ENCODE measurements around the gene FBXW4. TPM values are rescaled to one million over a fixed set of nuclear protein-coding genes. Genes with fewer than 3 reads are reported as not detected.

The FBXW4 gene
- total and polyA plus RNA-seq, 2 experiments from 2014 or later: 15.5 to 32.7 TPM

GRCh38 chr10:101682172-101682825 is 12.7 kb downstream of the FBXW4 start:
- Histone ChIP-seq H3K4me2 (peak overlapping the region; percentile 30), H3K9me2 (replicated peaks; ENCODE audit: insufficient read depth) (no peaks in the 10 kb centered on the region), H3K36me3 (replicated peaks; ENCODE audit: insufficient read depth, low read depth) (no peaks in the 10 kb centered on the region), H3K4me3 (no peak overlapping the region), H3K27me3 (no peaks in the 10 kb centered on the region), H4K20me1 (ENCODE audit: insufficient read depth, poor library complexity, severe bottlenecking) (peaks cover 21% of the 10 kb centered on the region), H3K27ac (no peak overlapping the region), H3K9me3 (ENCODE audit: low read depth) (no peaks in the 10 kb centered on the region), H3K79me2 (peaks cover 72% of the 10 kb centered on the region), H2AFZ (no peak overlapping the region), H3K4me1 (ENCODE audit: insufficient read depth) (peaks cover 7% of the 10 kb centered on the region)
- no peak for DNase-seq (ENCODE audit: low spot score)
- WGBS (ENCODE audit: low lambda C conversion rate, missing lambda C conversion rate): 55% methylated on average over 2 of the region's 2 CpGs
- TF ChIP-seq CTCF (IDR thresholded peaks at IDR 0.05; ENCODE audit: poor library complexity) (no peak), EZH2 (IDR thresholded peaks at IDR 0.05; ENCODE audit: borderline replicate concordance) (no peak), EZH2phosphoT487 (IDR thresholded peaks at IDR 0.05; ENCODE audit: low read depth, severe bottlenecking, unreplicated experiment) (no peak)

GRCh38 chr10:101676565-101676964 is 18.4 kb downstream of the FBXW4 start:
- Histone ChIP-seq H3K36me3 (replicated peaks; ENCODE audit: insufficient read depth, low read depth) (no peaks in the 10 kb centered on the region), H4K20me1 (ENCODE audit: insufficient read depth, poor library complexity, severe bottlenecking) (no peaks in the 10 kb centered on the region), H3K9me2 (replicated peaks; ENCODE audit: insufficient read depth) (no peaks in the 10 kb centered on the region), H3K79me2 (peaks cover 40% of the 10 kb centered on the region), H3K27ac (no peak overlapping the region), H3K4me1 (ENCODE audit: insufficient read depth) (no peaks in the 10 kb centered on the region), H3K4me2 (no peak overlapping the region), H3K27me3 (no peaks in the 10 kb centered on the region), H2AFZ (no peak overlapping the region), H3K9me3 (ENCODE audit: low read depth) (peaks cover 11% of the 10 kb centered on the region), H3K4me3 (no peak overlapping the region)
- no peak for DNase-seq (ENCODE audit: low spot score)
- TF ChIP-seq EZH2 (IDR thresholded peaks at IDR 0.05; ENCODE audit: borderline replicate concordance) (no peak), CTCF (IDR thresholded peaks at IDR 0.05; ENCODE audit: poor library complexity) (no peak), EZH2phosphoT487 (IDR thresholded peaks at IDR 0.05; ENCODE audit: low read depth, severe bottlenecking, unreplicated experiment) (no peak)

- WGBS (ENCODE audit: low lambda C conversion rate, missing lambda C conversion rate): 95% methylated on average over 2 of the region's 2 CpGs
- no peaks in the 10 kb centered on the region for H3K36me3 ChIP-seq (replicated peaks; ENCODE audit: insufficient read depth, low read depth)
These were observed 19.9 kb downstream of the FBXW4 start for GRCh38 chr10:101675115-101675514.

More at GRCh38 chr10:101675115-101675514, 19.9 kb downstream of the FBXW4 start:
- Histone ChIP-seq H4K20me1 (ENCODE audit: insufficient read depth, poor library complexity, severe bottlenecking) (no peaks in the 10 kb centered on the region), H3K79me2 (peaks cover 29% of the 10 kb centered on the region), H2AFZ (no peak overlapping the region), H3K4me1 (ENCODE audit: insufficient read depth) (no peaks in the 10 kb centered on the region), H3K27ac (no peak overlapping the region), H3K4me2 (no peak overlapping the region), H3K4me3 (no peak overlapping the region), H3K27me3 (no peaks in the 10 kb centered on the region), H3K9me3 (ENCODE audit: low read depth) (peaks cover 11% of the 10 kb centered on the region), H3K9me2 (replicated peaks; ENCODE audit: insufficient read depth) (no peaks in the 10 kb centered on the region)
- no peak for TF ChIP-seq CTCF (IDR thresholded peaks at IDR 0.05; ENCODE audit: poor library complexity)
- no peak for TF ChIP-seq EZH2 (IDR thresholded peaks at IDR 0.05; ENCODE audit: borderline replicate concordance)
- TF ChIP-seq EZH2phosphoT487 (IDR thresholded peaks at IDR 0.05; ENCODE audit: low read depth, severe bottlenecking, unreplicated experiment): no peak
- no peak for DNase-seq (ENCODE audit: low spot score)

Measured in hepatocyte (in vitro differentiated cells).